Measurements from ENCODE around the gene ICAM2.

DNA sequence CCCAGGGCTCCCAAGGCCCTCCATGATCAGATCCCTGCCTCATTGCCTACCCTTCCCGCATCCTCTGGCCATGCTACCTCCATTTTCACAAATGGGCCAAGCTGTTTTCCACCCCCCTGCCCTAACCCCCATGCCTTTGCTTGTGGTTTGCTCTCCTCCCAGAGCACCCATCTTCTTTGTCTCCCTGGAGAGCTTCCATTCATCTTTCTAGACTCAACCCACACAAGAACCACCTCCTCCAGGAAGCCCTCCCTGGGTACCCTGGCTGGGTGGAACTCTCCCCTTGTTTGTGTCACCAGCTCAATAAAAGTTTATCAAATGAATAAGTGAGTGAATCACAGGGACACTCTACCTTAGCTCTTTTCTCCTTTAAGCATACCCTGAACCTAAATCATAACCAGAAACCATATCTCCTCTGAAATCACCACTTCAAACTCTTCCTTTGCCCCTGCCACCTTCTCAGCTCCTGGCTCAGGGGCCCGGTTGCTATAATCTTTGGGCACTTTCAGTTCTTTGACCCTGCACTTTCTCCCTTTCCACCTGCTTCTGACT lies 44.8 kb downstream of the ICAM2 start:
- TF ChIP-seq, protein P1, sequence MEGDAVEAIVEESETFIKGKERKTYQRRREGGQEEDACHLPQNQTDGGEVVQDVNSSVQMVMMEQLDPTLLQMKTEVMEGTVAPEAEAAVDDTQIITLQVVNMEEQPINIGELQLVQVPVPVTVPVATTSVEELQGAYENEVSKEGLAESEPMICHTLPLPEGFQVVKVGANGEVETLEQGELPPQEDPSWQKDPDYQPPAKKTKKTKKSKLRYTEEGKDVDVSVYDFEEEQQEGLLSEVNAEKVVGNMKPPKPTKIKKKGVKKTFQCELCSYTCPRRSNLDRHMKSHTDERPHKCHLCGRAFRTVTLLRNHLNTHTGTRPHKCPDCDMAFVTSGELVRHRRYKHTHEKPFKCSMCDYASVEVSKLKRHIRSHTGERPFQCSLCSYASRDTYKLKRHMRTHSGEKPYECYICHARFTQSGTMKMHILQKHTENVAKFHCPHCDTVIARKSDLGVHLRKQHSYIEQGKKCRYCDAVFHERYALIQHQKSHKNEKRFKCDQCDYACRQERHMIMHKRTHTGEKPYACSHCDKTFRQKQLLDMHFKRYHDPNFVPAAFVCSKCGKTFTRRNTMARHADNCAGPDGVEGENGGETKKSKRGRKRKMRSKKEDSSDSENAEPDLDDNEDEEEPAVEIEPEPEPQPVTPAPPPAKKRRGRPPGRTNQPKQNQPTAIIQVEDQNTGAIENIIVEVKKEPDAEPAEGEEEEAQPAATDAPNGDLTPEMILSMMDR (IDR thresholded peaks at IDR 0.05) = no peak
- TF ChIP-seq POLR2A (IDR thresholded peaks at IDR 0.05) = no peak
